GM21381 (cell line): ENCODE measurements around the gene PKMYT1.

Experiments used
- ATAC-seq: cut with Tn5 transposase; IDR thresholded peaks from one replicate; pipeline ENCODE4 v1.9.1; 2021; ENCODE audit warnings: mild to moderate bottlenecking, moderate library complexity; ENCODE audit not compliant: unreplicated experiment

The PKMYT1 gene

GRCh38 chr16:2974319-2975056 is 5.8 kb downstream of the PKMYT1 start:
- no peak for ATAC-seq

GRCh38 chr16:2973605-2974318 is 6.5 kb downstream of the PKMYT1 start:
- ATAC-seq, result no peak

GRCh38 chr16:2973093-2973492 is 7.2 kb downstream of the PKMYT1 start:
- ATAC-seq, result no peak

- ATAC-seq, result no peak
Observed at GRCh38 chr16:2971985-2972784, 8.1 kb downstream of the PKMYT1 start.

GRCh38 chr16:2971134-2971984 is 8.9 kb downstream of the PKMYT1 start:
- no peak for ATAC-seq

- no peak for ATAC-seq
Observed at GRCh38 chr16:2970563-2970962, 9.7 kb downstream of the PKMYT1 start.

- ATAC-seq, result peak; percentile 15
Observed at GRCh38 chr16:2969545-2970521, 10.4 kb downstream of the PKMYT1 start.

GRCh38 chr16:2968738-2969544 is 11.3 kb downstream of the PKMYT1 start, which contains the start of gene PAQR4:
PAQR4 (plus strand) TSS chr16:2969348; CDS start chr16:2969675, 327 bp downstream.
- peak; percentile 76 for ATAC-seq

- no peak for ATAC-seq
Observed at GRCh38 chr16:2968368-2968737, 11.9 kb downstream of the PKMYT1 start.

GRCh38 chr16:2967721-2968161 is 12.5 kb downstream of the PKMYT1 start:
- ATAC-seq, result no peak

GRCh38 chr16:2967211-2967631 is 13.0 kb downstream of the PKMYT1 start:
- ATAC-seq, result no peak

GRCh38 chr16:2966808-2967191 is 13.4 kb downstream of the PKMYT1 start:
- ATAC-seq, result no peak

- no peak for ATAC-seq
Observed at GRCh38 chr16:2966043-2966807, 14.0 kb downstream of the PKMYT1 start.

GRCh38 chr16:2964475-2965336 is 15.5 kb downstream of the PKMYT1 start:
- no peak for ATAC-seq

GRCh38 chr16:2963723-2964474 is 16.3 kb downstream of the PKMYT1 start, which contains the start of gene KREMEN2:
KREMEN2 (plus strand) TSS chr16:2964275; CDS start chr16:2964521, 246 bp downstream.
- ATAC-seq, result no peak
